NCI-H2029 (cell line): ENCODE data around the gene APBB2.

Experiments
- DNase-seq: peaks from one replicate; lab custom pipeline; 2025; lab: John Stamatoyannopoulos, UW

Gene APBB2

GRCh38 chr4:41098093-41099048 lies 116.0 kb downstream of the APBB2 start:
- no peak for DNase-seq

GRCh38 chr4:41095973-41096372 lies 118.4 kb downstream of the APBB2 start:
- no peak for DNase-seq

GRCh38 chr4:41095192-41095872 lies 119.0 kb downstream of the APBB2 start:
- no peak for DNase-seq

- DNase-seq: no peak
These were observed 122.2 kb downstream of the APBB2 start for GRCh38 chr4:41092128-41092527.

GRCh38 chr4:41081847-41082246 lies 132.5 kb downstream of the APBB2 start:
- no peak for DNase-seq

GRCh38 chr4:41080976-41081375 lies 133.4 kb downstream of the APBB2 start:
- no peak for DNase-seq

- no peak for DNase-seq
These were observed 134.3 kb downstream of the APBB2 start for GRCh38 chr4:41079881-41080560.

- no peak for DNase-seq
These were observed 136.7 kb downstream of the APBB2 start for GRCh38 chr4:41077628-41078027.

GRCh38 chr4:41076481-41076880 lies 137.9 kb downstream of the APBB2 start:
- DNase-seq: no peak

- DNase-seq: no peak
These were observed 140.1 kb downstream of the APBB2 start for GRCh38 chr4:41074215-41074614.

GRCh38 chr4:41072021-41072777 lies 142.1 kb downstream of the APBB2 start:
- DNase-seq: no peak

- DNase-seq: no peak
These were observed 143.6 kb downstream of the APBB2 start for GRCh38 chr4:41070516-41071281.

- DNase-seq: no peak
These were observed 144.5 kb downstream of the APBB2 start for GRCh38 chr4:41069838-41070237.

- DNase-seq: no peak
These were observed 145.1 kb downstream of the APBB2 start for GRCh38 chr4:41069257-41069656.

- no peak for DNase-seq
These were observed 147.0 kb downstream of the APBB2 start for GRCh38 chr4:41067369-41067768.

GRCh38 chr4:41066049-41066448 lies 148.3 kb downstream of the APBB2 start:
- DNase-seq: no peak

- no peak for DNase-seq
These were observed 148.8 kb downstream of the APBB2 start for GRCh38 chr4:41065434-41066006.

GRCh38 chr4:41064953-41065352 lies 149.4 kb downstream of the APBB2 start:
- DNase-seq: no peak

GRCh38 chr4:41061482-41062185 lies 152.7 kb downstream of the APBB2 start:
- DNase-seq: no peak
